T-helper 2 cell (primary cell): ENCODE data around the gene KCNC3.
"Not testable (repeated sequence)": the region's sequence is repeated elsewhere in the genome, so short reads cannot be mapped to it uniquely, and the experiment has no call there.

Experiments
- DNase-seq, 5 experiments: peaks; one replicate each; pipeline versions ENCODE4 v3.0.0 to v3.0.0-alpha.2; 2012 to 2022

Gene KCNC3

DNA sequence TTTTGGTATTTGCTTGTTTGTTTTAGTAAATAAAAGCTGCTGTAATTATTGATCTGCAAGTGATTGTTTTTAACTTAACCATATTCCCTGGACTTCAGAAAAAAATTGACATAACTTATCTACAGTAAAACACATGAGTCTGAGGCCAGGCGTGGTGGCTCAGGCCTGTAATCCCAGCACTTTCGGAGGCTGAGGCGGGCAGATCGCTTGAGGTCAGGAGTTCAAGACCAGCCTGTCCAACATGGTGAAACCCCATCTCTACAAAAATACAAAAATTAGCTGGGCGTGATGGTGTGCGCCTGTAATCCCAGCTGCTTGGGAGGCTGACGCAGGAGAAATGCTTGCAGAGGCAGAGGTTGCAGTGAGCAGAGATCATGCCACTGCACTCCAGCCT lies 24.3 kb upstream of the KCNC3 start:
- not testable (repeated sequence) for DNase-seq

DNA sequence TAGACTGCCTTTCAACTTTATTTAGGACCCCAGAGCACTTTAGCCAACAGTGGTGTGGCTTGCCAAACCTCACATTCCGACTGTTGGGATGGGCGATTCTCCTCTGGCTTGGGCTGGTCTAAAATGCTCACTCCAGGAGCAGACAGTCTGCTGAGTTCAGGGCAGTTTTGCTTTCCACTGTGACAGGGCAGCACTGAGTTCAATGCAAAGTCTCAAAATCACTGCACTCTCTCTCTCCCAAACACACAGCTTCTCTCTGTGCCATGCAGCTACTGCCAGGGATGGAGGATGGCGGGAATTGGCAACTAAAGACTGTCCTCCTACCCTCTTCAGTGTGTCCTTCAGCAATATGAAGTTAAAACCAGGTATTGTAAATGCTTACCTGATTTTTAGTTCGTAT lies 23.1 kb upstream of the KCNC3 start:
- no peak for DNase-seq

DNA sequence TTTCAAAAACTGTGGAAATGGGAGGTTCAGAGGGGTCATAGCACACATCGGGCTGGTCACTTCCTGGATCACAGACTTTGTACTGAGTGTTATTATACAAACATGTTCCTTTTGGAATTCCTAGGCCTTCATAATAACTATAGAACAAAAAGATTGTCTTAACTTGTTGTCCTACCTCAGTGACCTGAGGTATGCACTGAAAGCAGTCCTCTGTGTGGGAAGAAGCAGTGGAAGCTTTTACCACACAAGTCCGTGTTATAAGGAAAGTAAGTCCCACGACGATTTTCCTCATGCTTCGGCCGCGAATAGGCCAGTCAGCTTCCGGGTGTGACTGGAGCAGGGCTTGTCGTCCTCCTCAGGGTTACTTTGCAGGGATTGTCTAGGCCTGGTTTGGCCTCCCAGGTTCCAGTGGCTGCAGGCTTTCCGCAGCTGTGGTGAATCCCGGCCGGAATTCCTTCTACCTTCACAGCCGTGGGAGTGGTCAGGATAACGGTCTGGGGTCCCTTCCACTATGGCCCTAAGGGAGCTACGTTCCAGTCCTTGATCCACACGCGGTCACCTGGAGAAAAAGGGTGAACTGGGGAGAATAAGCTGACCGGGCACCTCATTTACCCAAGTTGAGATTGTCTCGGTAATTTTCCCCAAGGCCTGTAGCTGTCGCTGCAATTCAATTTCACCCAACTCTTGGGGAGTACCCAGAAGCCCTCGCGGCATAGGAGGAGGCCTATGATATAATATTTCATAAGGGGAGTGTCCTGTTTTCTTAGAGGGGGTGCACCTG lies 20.3 kb upstream of the KCNC3 start:
- no peak for DNase-seq

DNA sequence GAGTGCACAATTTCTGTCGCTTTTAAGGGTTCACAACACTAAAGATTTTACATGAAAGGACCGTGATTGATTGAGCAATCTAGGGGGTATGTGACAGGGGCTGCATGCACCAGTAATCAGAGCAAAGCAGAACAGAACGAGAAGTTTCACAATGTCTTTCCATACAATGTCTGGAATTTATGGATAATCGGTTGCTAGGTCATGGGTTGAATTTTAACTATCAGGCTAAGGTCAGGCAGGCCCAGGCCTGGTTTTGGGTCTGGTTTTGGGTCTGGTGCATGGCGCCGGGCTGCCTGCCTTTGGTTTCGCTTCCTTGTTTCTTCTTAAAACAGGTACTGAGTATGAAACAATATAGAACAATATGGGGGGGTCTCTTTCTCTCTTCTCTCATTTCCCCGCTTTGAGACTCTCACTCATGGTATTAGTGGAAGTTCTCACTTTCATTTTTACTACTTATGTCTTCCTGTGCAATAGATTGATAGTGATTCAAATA lies 18.0 kb upstream of the KCNC3 start:
- peak in 1 of 5 experiments; percentile 74 for DNase-seq

DNA sequence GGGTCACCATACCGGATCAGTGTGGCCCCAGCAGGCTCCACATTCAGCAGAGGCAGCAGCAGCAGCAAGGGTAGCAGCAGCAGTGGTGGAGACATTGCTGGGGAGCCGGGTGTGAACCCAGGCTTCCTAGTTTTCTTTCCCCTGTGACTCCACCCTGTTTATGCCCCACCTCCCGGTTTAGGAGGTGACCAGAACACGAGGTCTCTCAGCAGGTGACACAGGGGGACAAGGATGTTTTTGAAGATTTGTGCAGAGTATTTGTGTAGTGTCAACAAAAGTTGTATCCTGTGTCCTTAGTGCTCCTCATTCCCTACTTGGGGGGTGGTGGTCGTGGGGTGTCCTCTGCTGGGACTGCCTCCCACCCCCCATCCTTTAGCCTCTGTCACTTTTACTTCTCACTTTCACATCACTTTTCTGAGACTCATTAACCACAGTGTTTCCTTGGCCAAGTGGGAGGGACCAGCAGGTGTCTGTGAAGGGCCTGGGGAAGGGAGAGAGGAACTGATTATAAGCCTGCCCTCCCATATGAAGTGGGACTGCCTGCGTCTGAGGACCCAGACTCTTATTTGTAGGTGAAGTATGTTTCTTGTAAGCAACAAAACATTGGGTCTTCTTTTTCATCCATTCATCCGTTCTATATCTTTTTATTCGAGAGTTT lies 15.6 kb upstream of the KCNC3 start:
- no peak for DNase-seq

DNA sequence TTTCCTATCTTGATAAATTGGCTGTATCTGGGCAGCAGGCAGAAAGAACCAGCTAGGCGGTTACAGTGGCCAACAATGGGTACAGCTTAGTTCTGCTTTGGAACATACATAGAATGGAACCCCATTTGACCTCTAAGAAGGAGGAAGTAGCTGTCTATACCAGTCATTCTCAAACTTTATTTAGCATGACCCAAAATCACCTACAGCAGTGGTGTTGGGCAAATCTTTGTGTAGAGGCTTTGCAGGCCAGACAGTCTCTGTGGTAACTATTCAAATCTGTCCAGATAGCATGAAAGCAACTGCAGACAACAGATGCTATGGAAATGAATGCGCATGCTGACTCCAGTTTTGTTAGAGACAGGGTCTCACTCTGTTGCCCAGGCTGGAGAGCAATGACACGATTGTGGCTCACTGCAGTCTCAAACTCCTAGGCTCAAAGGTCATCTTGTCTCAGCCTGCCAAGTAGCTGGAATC lies 12.0 kb upstream of the KCNC3 start:
- DNase-seq: no peak

DNA sequence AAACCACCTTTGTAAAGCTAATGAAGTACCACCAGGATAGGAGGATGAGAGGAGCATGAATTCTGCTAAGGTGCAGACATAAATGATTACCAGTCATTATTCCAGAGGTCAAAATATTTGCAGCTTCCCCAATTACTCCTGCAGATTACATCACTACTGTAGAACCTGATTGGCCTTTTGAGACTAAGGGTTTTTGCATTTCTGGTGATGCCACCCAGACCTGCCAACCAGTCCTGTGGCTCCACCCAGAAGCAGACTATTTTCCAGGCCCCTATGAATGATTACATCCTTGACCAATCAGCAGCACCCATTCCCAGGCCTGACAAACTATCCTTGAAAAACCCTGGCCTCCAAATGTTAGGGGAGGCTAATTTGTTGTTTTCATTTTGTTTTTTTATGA lies 11.2 kb upstream of the KCNC3 start:
- DNase-seq: no peak

DNA sequence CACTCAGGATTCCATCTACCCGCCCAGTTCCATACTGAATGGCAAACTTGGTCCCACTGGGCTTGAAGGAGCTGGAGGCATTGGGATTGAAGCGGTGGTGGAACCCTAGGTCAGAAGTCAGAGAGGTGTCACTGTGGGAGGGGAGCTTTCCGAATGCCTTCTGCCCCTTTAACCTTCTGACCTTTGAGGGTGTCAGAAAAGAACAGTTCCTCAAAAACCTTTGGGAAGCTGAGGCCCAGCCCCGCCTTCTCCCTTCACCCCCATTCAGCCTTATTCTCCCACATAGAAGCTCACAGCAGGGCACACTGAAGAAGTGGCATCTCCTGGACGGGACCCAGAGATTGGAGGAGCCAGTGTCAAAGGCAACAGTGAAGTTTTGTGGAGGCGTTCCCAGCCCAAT lies 7.9 kb upstream of the KCNC3 start:
- DNase-seq: not testable (repeated sequence)

DNA sequence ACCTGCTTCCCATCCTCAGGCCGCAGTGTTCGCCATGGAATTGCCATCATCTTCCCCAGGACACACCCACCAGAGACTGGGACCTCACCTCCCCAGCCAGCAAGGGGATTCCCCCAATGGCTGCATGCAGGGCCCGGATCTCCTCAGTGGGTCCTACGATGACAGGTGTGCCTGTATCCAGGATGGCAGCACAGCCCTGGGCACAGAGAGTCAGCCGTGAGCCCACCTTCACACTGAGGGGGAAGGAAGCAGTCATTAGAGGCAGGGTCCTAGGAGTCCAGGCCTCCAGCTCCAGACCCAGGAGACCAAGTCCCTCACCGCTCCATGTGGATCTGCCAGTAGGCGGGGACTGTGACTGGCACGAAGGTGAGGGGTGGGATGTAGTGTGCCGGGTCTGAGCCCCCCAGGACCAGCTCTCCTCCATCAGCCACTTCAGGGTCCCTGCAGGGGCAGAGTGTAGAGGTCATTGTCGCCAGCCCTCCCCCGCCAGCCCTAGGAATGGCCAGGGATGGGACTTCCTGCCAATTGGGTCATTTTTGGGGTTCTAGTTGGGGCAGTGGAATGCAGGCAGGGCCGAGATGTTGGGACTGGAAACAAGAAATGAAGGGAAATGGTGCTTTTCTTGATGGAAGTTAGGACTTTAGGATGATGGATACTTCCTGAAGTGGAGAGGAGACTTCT lies 5.7 kb upstream of the KCNC3 start:
- DNase-seq: no peak

DNA sequence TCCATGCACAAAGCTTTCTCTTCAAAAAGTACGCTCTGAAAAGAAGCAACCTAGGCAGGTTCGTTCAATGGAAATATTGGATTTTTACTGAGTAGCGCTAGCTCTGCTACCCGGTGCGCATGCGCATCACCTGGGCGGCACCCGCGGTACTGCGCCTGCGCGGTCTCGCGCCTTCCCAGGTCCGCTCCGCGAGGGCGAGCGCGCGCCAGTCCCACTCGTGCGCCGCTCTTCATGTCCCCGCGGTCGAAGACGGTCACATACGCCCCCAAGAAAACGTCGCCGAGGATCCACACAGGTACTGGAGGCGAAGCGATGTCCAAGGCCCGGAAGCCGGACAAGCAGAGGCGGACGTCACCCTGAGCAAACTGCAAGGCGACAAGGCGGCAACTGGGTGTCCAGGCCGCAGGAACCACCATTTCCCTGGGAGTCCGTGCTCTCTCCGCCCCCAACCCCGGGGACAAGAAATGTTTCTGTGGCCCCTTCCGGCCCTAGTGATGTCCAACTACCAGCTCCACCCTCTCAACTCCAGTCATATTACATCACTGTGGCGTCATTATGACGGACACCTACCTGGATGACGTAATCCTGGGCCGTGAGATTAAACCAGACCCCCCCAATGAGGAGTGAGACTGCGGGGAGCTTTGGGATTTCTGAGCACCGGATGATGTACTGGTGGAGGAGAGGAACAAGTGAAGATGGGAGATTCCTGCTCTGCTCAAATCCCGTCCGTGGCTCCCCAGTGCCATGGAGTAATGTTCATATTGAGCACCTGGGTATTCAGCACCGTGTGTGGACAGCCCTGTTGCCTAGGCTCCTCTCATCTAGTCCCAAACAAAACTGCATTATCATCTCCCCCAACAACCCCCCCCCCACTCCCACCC lies 4.8 kb upstream of the KCNC3 start:
- peak in 4 of 5 experiments; percentile 68 to 79 (median 76) for DNase-seq

DNA sequence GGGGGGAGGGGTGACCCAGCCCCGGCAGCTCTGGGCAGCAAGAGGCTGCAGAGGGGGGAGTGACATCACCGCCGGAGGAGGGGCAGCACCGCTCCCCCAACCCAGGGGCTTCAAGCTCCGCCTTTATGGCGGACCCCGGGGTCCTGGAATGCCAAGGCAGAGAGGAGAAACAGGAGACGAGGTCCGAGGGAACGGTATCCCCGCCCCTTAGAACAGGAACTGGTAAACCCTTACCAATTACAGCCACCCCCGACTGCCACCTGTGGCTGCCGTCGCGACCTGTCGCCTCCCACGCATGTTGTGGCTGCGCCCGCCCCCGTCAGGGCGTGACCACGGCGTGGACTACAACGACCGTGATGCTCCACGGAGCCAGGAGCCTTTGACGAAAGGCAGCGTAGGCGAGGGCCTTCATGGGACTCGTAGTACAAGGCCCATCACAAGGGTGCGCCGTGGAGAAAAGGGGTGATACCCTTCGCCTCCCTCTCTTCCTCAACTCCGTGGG lies 4.1 kb upstream of the KCNC3 start:
- DNase-seq: peak; percentile 76 to 99 (median 88)

DNA sequence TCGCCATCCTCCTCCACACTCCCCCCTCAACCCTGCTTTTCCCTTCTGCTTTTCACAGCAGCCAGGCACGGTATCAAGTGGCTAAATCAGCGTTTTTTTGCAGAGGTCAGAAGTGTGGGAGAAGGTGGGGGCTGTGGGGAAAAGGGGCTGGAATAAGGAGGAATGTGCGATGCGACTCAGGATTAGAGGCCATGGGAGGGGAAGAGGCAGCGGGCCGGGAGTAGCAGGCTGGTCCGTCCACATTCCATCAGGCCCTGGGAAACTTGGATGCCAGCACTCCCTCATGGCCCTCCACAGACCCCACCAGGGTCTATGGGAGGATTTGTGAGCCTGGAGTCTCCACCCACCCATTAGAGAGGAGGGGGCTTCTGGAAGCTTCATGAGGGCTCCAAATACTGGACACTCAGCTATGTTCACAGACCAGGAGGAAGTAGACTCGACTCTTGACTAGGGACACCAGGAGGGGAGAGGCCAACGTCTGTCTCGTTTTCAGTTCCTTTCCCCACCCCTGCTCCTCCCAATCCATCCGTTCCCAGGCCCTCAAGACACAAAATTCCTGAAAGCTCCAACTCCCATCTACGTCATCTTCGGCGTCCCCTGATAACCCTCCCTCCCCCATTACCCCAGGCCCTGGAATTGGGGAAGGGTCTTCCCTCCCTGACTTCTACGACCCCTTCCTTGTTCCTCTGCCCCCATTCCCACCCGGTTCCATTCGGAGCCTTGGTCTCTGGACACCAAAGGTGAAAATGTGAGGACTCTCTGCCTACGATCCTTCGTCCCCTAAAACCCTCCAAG lies 3.3 kb upstream of the KCNC3 start:
- no peak for DNase-seq

DNA sequence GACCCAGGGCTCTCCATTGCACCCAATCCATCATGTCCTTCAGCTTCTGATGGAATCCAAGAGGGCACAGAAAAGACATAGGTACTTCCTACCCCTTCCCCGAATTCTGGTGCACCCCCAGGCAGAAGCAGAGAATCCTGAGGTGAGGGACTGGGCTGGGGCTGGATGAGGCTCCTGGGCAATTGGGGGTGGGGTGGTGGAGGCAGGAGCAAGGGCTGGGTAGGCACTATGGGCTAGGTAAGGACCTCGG lies 2.7 kb upstream of the KCNC3 start:
- DNase-seq: no peak

DNA sequence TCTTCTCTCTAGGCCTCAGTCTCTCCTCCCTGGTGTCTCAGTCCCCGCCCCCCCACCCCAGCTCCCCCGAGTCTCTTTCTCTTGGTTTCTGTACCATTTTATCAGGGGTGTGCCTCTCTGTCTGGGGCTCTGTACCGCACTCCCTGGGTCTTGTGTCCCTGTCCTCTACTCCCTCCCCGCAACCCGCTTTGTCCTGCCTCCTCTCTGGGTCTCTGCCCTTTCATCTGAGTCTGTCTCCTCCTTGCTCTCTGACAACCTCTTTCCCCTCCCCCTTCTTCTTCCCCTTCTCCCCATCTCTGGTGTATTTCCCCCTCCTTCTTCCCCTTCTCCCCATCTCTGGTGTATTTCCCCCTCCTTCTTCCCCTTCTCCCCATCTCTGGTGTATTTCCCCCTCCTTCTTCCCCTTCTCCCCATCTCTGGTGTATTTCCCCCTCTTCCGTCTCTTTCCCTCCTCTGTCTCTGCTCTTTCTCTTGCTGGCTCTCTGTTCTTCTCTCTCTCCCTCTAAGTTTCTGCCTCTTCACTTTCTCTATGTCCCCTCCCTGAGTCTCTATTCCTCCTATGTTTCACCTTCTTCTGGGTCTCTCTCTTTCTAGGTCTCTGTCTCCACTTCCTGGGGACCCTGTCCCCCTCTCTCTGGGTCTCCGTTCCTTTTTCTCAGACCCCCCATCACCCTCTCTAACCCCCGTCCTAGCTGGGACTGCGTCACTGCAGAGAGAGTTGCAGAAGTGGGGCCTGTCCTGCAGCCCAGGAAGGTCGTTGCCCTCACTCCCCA lies 2.2 kb upstream of the KCNC3 start:
- DNase-seq: no peak

DNA sequence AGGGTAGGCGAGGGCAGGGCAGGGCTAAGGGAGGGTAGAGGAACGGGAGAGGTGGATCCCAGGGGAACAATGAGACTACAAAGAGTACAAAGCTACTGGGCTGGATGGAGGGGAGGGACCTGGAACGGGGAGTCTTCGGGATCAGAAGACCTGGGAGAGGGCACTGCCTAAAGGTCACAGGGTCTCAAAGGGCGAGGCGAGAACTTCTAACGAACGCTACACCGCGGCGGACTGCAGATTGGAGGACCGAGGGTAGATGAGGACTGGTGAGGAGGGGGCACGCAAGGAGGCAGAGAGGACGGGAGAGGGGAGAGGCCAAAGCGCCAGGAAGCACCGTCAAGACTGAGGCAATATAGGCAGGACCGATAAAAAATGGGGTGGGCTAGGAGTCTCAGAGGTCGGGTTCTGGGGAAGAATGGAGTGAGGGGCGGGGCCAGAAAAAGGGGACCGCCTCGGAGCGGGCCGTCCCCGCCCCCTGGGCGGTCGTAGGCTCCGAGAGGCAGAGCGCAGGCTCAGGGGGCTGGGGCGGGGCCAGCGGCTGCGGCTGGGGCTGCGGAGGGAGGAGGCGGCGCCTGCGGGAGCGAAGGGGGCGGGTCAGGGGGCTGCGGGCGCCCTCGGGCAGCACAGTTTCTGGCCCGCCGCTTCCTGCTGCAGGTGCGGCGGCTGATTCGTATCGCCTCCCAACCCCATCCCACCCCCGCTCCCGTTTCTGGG lies 1.3 kb upstream of the KCNC3 start:
- DNase-seq: peak; percentile 59 to 96 (median 73)

DNA sequence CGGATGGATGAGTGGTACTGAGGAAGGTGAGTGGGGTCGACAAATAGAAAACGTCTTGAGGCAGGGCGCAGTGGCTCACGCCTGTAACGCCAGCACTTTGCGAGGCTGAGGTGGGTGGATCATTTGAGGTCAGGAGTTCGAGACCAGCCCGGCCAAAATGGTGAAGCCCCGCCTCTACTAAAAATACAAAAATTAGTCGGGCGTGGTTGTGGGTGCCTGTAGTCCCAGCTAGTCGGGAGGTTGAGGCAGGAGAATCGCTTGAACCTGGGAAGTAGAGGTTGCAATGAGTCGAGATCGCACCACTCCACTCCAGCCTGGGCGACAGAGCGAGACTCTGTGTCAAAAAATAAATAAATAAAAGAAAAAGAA lies 733 bp upstream of the KCNC3 start:
- peak in 1 of 5 experiments; percentile 52 for DNase-seq

DNA sequence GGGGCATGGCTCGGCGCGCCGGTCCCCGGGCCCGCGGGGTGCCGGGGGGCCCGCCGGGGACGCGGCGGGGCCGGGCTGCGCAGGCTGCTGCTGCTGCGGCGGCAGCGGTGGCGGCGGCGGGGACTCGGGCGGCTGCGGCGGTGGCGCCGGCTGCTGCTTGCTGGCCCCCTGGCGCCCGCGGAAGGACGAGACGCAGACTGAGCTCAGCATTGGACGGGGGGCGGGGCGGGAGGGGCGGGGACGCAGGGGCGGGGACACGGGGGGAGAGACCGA lies 368 bp downstream of the KCNC3 start:
- no peak for DNase-seq

DNA sequence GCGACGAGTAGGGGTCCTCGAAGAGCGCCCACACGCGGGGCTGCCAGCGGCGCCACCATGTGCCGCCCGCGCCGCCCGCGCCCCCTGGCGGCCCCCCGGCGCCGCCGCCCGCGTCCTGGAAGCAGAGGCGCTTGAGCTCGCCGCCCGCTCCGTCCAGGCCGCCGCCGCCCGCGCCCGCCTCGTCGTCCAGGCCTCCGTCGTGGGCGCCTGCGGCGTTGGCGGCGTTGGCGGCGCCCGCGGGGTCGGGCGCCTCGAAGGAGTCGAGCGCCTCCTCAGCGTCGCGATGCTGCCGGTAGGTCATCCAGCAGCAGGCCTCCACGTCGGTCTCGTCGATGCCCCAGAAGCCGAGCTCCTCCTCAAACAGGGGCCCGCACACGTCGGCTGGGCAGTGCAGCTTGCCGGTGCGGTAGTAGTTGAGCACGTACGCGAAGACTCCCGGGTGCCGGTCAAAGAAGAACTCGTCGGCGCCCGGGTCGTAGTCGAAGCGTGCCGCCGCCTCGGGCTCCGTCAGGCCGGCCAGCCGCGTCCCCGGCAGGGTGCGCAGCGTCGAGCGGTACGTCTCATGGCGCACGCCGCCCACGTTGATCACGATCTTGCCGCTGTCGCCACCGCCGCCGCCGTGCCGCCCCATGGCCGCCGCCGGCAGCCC lies 829 bp downstream of the KCNC3 start:
- peak in 1 of 5 experiments; percentile 45 for DNase-seq

DNA sequence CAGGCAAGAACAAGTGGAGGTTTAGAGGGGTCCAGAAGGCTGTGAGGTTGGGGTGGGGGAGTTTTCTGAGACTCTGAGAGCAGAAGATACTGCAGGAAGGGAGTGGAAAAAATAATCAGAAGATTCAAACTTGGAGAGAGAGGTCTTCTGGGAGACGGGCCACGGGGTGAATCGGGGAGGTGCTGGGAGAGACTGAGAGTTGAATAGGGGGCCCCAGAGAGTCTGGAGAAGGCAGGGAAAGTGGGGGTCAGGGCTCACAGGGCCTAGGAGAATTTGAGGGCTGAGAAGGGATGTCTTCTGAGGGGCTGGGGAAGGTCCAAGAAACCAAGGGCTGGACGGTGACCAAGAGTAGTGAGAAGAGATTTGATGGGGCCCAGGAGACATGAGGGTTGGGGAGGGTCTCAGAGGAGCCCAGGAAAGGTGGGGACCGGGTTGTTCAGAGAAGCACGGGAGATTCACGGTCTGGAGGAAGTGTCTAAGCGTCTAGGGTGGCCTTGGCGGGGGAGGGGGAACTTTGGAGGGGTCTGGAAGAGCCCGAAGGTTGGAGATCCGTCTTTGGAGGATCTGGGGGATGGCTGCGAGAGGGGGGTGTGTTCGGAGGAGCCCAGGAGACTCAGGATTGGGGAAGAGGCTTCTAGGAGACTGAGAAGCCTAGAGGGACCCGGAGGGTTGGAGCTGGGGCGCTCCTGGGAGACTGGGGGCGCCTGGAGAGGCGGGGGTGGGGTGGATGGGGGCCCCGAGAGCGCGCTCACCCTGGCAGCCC lies 1.5 kb downstream of the KCNC3 start:
- no peak for DNase-seq
